Measurements from ENCODE around the gene GNAS. TPM values are rescaled to one million over a fixed set of nuclear protein-coding genes. Genes with fewer than 3 reads are reported as not detected.

GNAS gene
- total and polyA plus RNA-seq, 9 of the 15 experiments (the other 6 are each of a cell fraction or from before 2014, with no cell fraction given), result 128 to 648 (median 266) TPM

DNA sequence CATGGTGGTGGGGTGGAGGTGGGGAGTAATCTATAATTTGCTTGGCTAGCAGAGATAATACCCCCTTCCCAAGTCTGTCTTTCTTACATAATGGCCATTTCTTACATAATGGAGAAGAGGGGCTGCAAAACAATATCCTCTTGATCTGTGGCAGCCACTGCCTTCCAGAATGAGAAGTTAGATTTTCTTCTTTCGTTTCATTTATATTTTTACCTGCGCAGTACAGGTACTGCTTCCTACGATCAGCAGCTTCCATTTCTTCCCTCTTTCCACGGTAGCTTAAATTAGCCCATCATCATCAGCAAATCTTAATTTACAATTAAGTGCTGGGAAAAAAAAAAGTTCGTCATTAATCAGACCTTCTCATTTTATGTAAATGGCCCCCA, 30.2 kb downstream of the GNAS start:
- H2AFZ ChIP-seq (ENCODE audit: low read depth, low read length), result peak overlapping the region; percentile 75
- CTCF ChIA-PET (ENCODE audit: low intra/inter-chr PET ratio), result no interaction called here
- H3K27me3 ChIP-seq (ENCODE audit: control insufficient read depth in 2 of 2, insufficient read depth in 2 of 2, low read length in 2 of 2), result no peaks in the 10 kb centered on the region; a peak in 1 of 5 replicates
- DNase-seq (ENCODE audit: extremely low read depth in 1 of 4, low spot score in 3 of 4) (no peak), ATAC-seq (no peak), FAIRE-seq (no peak)
- peaks cover 2 to 4% of the 10 kb centered on the region in 2 experiments; a peak in 2 of 5 replicates for H3K4me1 ChIP-seq (replicated peaks in 1 of 2; ENCODE audit: control insufficient read depth in 2 of 2, insufficient read depth in 2 of 2, low read length in 2 of 2)
- H3K36me3 ChIP-seq (ENCODE audit: control insufficient read depth, insufficient read depth, low read length), result no peaks in the 10 kb centered on the region
- H3K9me3 ChIP-seq (replicated peaks; ENCODE audit: control insufficient read depth, insufficient read depth, low read depth, low read length), result no peaks in the 10 kb centered on the region
- peak overlapping the region; percentile 51; the same call in 1 of the 2 replicates for H3K4me2 ChIP-seq (ENCODE audit: insufficient read depth, low read length)
- no peaks in the 10 kb centered on the region for H3K79me2 ChIP-seq (ENCODE audit: control insufficient read depth, insufficient read depth, low read length)
- POLR2A ChIA-PET, result interaction anchor here (0.6 to 1.2 kb wide), 2 partner anchors 10 to 215 kb away, joined by 4 to 5 read pairs; no protein-coding TSS in a partner anchor
- H3K27ac ChIP-seq (ENCODE audit: extremely low read depth, low read depth, low read length), result no peak overlapping the region
- no TSS peak for BruUV-seq (replicated peaks)
- in situ Hi-C loops (cut with MboI), result no loop called here
- H3K9me1 ChIP-seq (ENCODE audit: control insufficient read depth, insufficient read depth, low read length), result no peaks in the 10 kb centered on the region
- 58% methylated on average over 5 of the region's 5 CpGs for WGBS (ENCODE audit: insufficient coverage, low coverage, missing lambda C conversion rate)
- no peak overlapping the region for H3K4me3 ChIP-seq
- H3K9ac ChIP-seq (ENCODE audit: insufficient read depth in 1 of 2, low read depth in 2 of 2, low read length in 2 of 2), result no peak overlapping the region
- H4K20me1 ChIP-seq (replicated peaks; ENCODE audit: control insufficient read depth, insufficient read depth, low read length), result no peaks in the 10 kb centered on the region
- TF ChIP-seq CBX8 (IDR thresholded peaks at IDR 0.05; ENCODE audit: borderline replicate concordance, extremely low read depth, low read depth, low read length, poor library complexity, severe bottlenecking) (peak; percentile 91), HMGN3 (IDR thresholded peaks at IDR 0.05; ENCODE audit: borderline replicate concordance, extremely low read depth, insufficient read length, low read depth, low read length) (no peak)
- intact Hi-C loops (cut with micrococcal nuclease), result no loop called here

DNA sequence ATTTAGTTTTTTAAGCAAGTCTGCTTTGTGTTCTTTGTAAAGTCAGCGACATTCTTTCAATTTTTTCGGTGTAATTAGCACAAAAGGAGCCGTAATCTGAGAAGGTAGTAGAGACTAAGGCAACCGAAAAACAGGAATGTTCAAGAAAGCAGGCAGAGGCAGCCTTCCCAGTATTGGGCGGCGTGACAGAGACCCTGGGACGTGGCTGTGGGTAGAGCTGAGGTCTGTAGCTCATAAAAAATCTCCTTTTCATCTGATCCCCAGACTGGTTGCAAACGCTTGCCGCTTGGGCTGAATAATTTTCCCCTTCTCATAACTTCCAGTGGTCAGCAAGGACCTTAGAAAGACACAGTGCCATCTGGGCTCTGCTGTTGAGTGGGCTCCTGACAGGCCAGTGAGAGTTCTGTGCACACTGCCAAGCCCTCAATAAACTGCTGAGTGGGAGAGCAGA, 30.8 kb downstream of the GNAS start:
- TF ChIP-seq ETV5 (CRISPR knock-in tag; IDR thresholded peaks at IDR 0.05; ENCODE audit: low read depth) (no peak), CCAR2 (IDR thresholded peaks at IDR 0.05; ENCODE audit: low read depth, low read length) (no peak), RBFOX2 (IDR thresholded peaks at IDR 0.05; ENCODE audit: low read depth, low read length) (no peak), CBX2 (IDR thresholded peaks at IDR 0.05; ENCODE audit: insufficient read depth, low read length, poor library complexity, severe bottlenecking) (peak; percentile 95)
- TF ChIP-seq, protein P1, sequence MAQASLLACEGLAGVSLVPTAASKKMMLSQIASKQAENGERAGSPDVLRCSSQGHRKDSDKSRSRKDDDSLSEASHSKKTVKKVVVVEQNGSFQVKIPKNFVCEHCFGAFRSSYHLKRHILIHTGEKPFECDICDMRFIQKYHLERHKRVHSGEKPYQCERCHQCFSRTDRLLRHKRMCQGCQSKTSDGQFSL (CRISPR knock-in tag; IDR thresholded peaks at IDR 0.05), result no peak
- TF ChIP-seq, protein P1 (tag; IDR thresholded peaks at IDR 0.05), result no peak
- TF ChIP-seq, protein P2, sequence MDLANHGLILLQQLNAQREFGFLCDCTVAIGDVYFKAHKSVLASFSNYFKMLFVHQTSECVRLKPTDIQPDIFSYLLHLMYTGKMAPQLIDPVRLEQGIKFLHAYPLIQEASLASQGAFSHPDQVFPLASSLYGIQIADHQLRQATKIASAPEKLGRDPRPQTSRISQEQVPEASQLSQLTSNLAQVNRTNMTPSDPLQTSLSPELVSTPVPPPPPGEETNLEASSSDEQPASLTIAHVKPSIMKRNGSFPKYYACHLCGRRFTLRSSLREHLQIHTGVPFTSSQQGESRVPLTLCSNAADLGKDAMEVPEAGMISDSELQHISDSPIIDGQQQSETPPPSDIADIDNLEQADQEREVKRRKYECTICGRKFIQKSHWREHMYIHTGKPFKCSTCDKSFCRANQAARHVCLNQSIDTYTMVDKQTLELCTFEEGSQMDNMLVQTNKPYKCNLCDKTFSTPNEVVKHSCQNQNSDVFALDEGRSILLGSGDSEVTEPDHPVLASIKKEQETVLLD (IDR thresholded peaks at IDR 0.05), result no peak
- ATAC-seq, result peak; percentile 15; the same call in 1 of the 3 replicates
- no peak for DNase-seq (ENCODE audit: extremely low read depth in 1 of 4, low spot score in 3 of 4)
- intact Hi-C loops (cut with micrococcal nuclease) (no loop called here), in situ Hi-C loops (cut with MboI) (no loop called here)
- CTCF ChIA-PET (ENCODE audit: low intra/inter-chr PET ratio), result no interaction called here
- POLR2A ChIA-PET, result interaction anchor here (1.2 kb wide), 1 partner anchor 10 kb away, joined by 5 read pairs; no protein-coding TSS in a partner anchor
- Histone ChIP-seq H3K36me3 (ENCODE audit: control insufficient read depth, insufficient read depth, low read length) (no peaks in the 10 kb centered on the region), H3K4me1 (replicated peaks in 1 of 2; ENCODE audit: control insufficient read depth in 2 of 2, insufficient read depth in 2 of 2, low read length in 2 of 2) (peaks cover 2 to 4% of the 10 kb centered on the region in 2 experiments; a peak in 2 of 5 replicates), H3K9me3 (replicated peaks; ENCODE audit: control insufficient read depth, insufficient read depth, low read depth, low read length) (no peaks in the 10 kb centered on the region), H2AFZ (ENCODE audit: low read depth, low read length) (peak overlapping the region; percentile 52; the same call in 1 of the 2 replicates), H3K79me2 (ENCODE audit: control insufficient read depth, insufficient read depth, low read length) (peaks cover 2% of the 10 kb centered on the region; the same call in 2 of the 3 replicates), H4K20me1 (replicated peaks; ENCODE audit: control insufficient read depth, insufficient read depth, low read length) (no peaks in the 10 kb centered on the region), H3K27ac (ENCODE audit: extremely low read depth, low read depth, low read length) (no peak overlapping the region), H3K9ac (ENCODE audit: insufficient read depth in 1 of 2, low read depth in 2 of 2, low read length in 2 of 2) (no peak overlapping the region), H3K4me2 (ENCODE audit: insufficient read depth, low read length) (no peak overlapping the region), H3K9me1 (ENCODE audit: control insufficient read depth, insufficient read depth, low read length) (no peaks in the 10 kb centered on the region), H3K4me3 (no peak overlapping the region), H3K27me3 (ENCODE audit: control insufficient read depth in 2 of 2, insufficient read depth in 2 of 2, low read length in 2 of 2) (no peaks in the 10 kb centered on the region; a peak in 1 of 5 replicates)
- no peak for FAIRE-seq
- 48% methylated on average over 9 of the region's 9 CpGs for WGBS (ENCODE audit: insufficient coverage, low coverage, missing lambda C conversion rate)
- no TSS peak for BruUV-seq (replicated peaks)
